Naive thymus-derived CD4-positive, alpha-beta T cell (primary cell): ENCODE measurements around the gene COL3A1. TPM values are rescaled to one million over a fixed set of nuclear protein-coding genes. Genes with fewer than 3 reads are reported as not detected.

Source experiments
- ATAC-seq: fragments of 150-1000 bp; cut with Tn5 transposase; 2 replicates; pipeline ENCODE4 v1.10.0; 2021; ENCODE audit warnings: mild to moderate bottlenecking, moderate library complexity
- CTCF ChIA-PET: fragments of 350-600 bp; sonication (Branson Sonifier 250); formaldehyde crosslinking; loops from one replicate; lab custom pipeline; 2021; ENCODE audit warnings: antibody characterized with exemption; lab: Charles Lee
- POLR2A ChIA-PET: fragments of 350-600 bp; sonication (Branson Sonifier 250); formaldehyde crosslinking; loops from one replicate; lab custom pipeline; 2021; ENCODE audit warnings: antibody characterized with exemption, inconsistent platforms; lab: Charles Lee
- DNase-seq, 9 donors: peaks; one replicate each; pipeline versions ENCODE4 v3.0.0 to v3.0.0-alpha.2; 2020 to 2022; ENCODE audit warnings: mixed read lengths in 1 of 9
- H3K27ac ChIP-seq: one replicate; pipeline ENCODE4 v1.7.0; 2013; ENCODE audit warnings: mild to moderate bottlenecking, low read depth, low read length, moderate library complexity
- H3K27me3 ChIP-seq, 2 donors: one replicate each; pipeline ENCODE4 v1.7.0; 2013; ENCODE audit warnings: low read length in 2 of 2, mild to moderate bottlenecking in 2 of 2, moderate library complexity in 2 of 2; ENCODE audit not compliant: control insufficient read depth in 2 of 2, insufficient read depth in 2 of 2
- H3K36me3 ChIP-seq, 3 experiments: 1 replicate in 2 of 3; 2 replicates in 1 of 3; pipeline ENCODE4 v1.7.0; 2013; ENCODE audit warnings: low read length in 3 of 3, mild to moderate bottlenecking in 3 of 3, moderate library complexity in 1 of 3; ENCODE audit not compliant: insufficient read depth in 3 of 3, control insufficient read depth in 2 of 3
- H3K4me1 ChIP-seq, 2 donors: one replicate each; pipeline ENCODE4 v1.7.0; 2013; ENCODE audit warnings: low read length in 2 of 2, mild to moderate bottlenecking in 2 of 2, moderate library complexity in 1 of 2; ENCODE audit not compliant: control insufficient read depth in 2 of 2, insufficient read depth in 2 of 2
- H3K4me3 ChIP-seq: 2 replicates; pipeline ENCODE4 v1.7.0; 2013; ENCODE audit warnings: mild to moderate bottlenecking, low read length
- H3K9me3 ChIP-seq, 3 experiments: 1 replicate in 2 of 3; 2 replicates in 1 of 3; pipeline ENCODE4 v1.7.0; 2013; ENCODE audit warnings: low read length in 3 of 3; ENCODE audit not compliant: control insufficient read depth in 2 of 3
- H3K27ac Mint-ChIP-seq, 9 donors: one replicate each; pipeline ENCODE4 v1.8.0; 2020 to 2022; ENCODE audit warnings: mixed read lengths in 9 of 9, mild to moderate bottlenecking in 8 of 9, moderate library complexity in 5 of 9, inconsistent platforms in 2 of 9
- H3K27me3 Mint-ChIP-seq, 5 donors: one replicate each; pipeline ENCODE4 v1.8.0; 2021 to 2022; ENCODE audit warnings: mixed read lengths in 5 of 5, mild to moderate bottlenecking in 1 of 5
- H3K36me3 Mint-ChIP-seq, 5 donors: one replicate each; pipeline ENCODE4 v1.8.0; 2020 to 2022; ENCODE audit warnings: mixed read lengths in 5 of 5, mild to moderate bottlenecking in 3 of 5, inconsistent platforms in 1 of 5
- H3K4me1 Mint-ChIP-seq, 7 donors: one replicate each; pipeline ENCODE4 v1.8.0; 2020 to 2022; ENCODE audit warnings: mixed read lengths in 7 of 7, mild to moderate bottlenecking in 3 of 7, inconsistent platforms in 1 of 7
- H3K4me3 Mint-ChIP-seq, 10 donors: one replicate each; pipeline ENCODE4 v1.8.0; 2020 to 2022; ENCODE audit warnings: mild to moderate bottlenecking in 10 of 10, mixed read lengths in 10 of 10, moderate library complexity in 6 of 10, inconsistent platforms in 2 of 10
- H3K9me3 Mint-ChIP-seq, 11 donors: one replicate each; pipeline ENCODE4 v1.8.0; 2020 to 2022; ENCODE audit warnings: mixed read lengths in 11 of 11, mild to moderate bottlenecking in 4 of 11, inconsistent platforms in 1 of 11, moderate library complexity in 1 of 11
- intact Hi-C, 2 donors: fragments of 100-400 bp; cut with micrococcal nuclease; formaldehyde crosslinking; loops; one replicate each; pipeline ENCODE4 v1.15.1; 2023
- polyA plus RNA-seq, 2 donors: library from polyadenylated mRNA; unstranded; fragments of 300-500 nt; fragmentation: Illumina TruSeq; gene quantifications; one replicate each; pipeline ENCODE4 v1.2.3, GENCODE V29; 2021
- total RNA-seq, 6 experiments: library from RNA in 5 of 6; stranded (reverse) in 5 of 6; gene quantifications; 1 replicate in 5 of 6; 2 replicates in 1 of 6; pipeline ENCODE4 v1.2.3 and lab custom pipeline; 2021 to 2026

COL3A1 gene
- total and polyA plus RNA-seq, 7 experiments from 2014 or later = 0.27 TPM; not detected in 6

GRCh38 chr2:188973641-188974040, 532 bp upstream of the COL3A1 start:
- Mint-ChIP-seq H3K9me3 (no peaks in the 10 kb centered on the region), H3K4me3 (no peak overlapping the region), H3K4me1 (peaks cover 0 to under 1% (median 0%) of the 10 kb centered on the region in 7 donors), H3K36me3 (no peaks in the 10 kb centered on the region), H3K27me3 (peaks cover 0 to 9% (median 4%) of the 10 kb centered on the region in 5 donors), H3K27ac (no peak overlapping the region)
- DNase-seq (no peak), ATAC-seq (no peak)
- intact Hi-C loops = no loop called here
- Histone ChIP-seq H3K27ac (no peak overlapping the region), H3K27me3 (no peaks in the 10 kb centered on the region), H3K4me3 (no peak overlapping the region), H3K4me1 (no peaks in the 10 kb centered on the region), H3K36me3 (no peaks in the 10 kb centered on the region), H3K9me3 (no peaks in the 10 kb centered on the region)
- ChIA-PET POLR2A (no interaction called here), CTCF (no interaction called here)

GRCh38 chr2:188975497-188976102, 1.4 kb downstream of the COL3A1 start:
- H3K27me3 ChIP-seq = no peaks in the 10 kb centered on the region
- H3K4me3 Mint-ChIP-seq = no peak overlapping the region
- H3K27ac ChIP-seq = no peak overlapping the region
- H3K4me3 ChIP-seq = no peak overlapping the region
- no peaks in the 10 kb centered on the region for H3K9me3 ChIP-seq
- no peaks in the 10 kb centered on the region for H3K4me1 ChIP-seq
- peaks cover 0 to 14% (median 4%) of the 10 kb centered on the region in 5 donors for H3K27me3 Mint-ChIP-seq
- intact Hi-C loops = no loop called here
- H3K9me3 Mint-ChIP-seq = no peaks in the 10 kb centered on the region
- H3K4me1 Mint-ChIP-seq = peaks cover 0 to 6% (median 0%) of the 10 kb centered on the region in 7 donors
- POLR2A ChIA-PET = no interaction called here
- CTCF ChIA-PET = no interaction called here
- H3K27ac Mint-ChIP-seq = no peak overlapping the region
- no peaks in the 10 kb centered on the region for H3K36me3 ChIP-seq
- ATAC-seq (no peak), DNase-seq (no peak)
- no peaks in the 10 kb centered on the region for H3K36me3 Mint-ChIP-seq

- H3K27me3 Mint-ChIP-seq = peaks cover 0 to 14% (median 4%) of the 10 kb centered on the region in 5 donors
- ChIA-PET CTCF (no interaction called here), POLR2A (no interaction called here)
- DNase-seq = no peak
- H3K27me3 ChIP-seq = no peaks in the 10 kb centered on the region
- intact Hi-C loops = no loop called here
- H3K36me3 Mint-ChIP-seq = no peaks in the 10 kb centered on the region
- H3K9me3 ChIP-seq = no peaks in the 10 kb centered on the region
- H3K4me1 Mint-ChIP-seq = peaks cover 0 to 6% (median 0%) of the 10 kb centered on the region in 7 donors
- H3K27ac Mint-ChIP-seq = no peak overlapping the region
- H3K36me3 ChIP-seq = no peaks in the 10 kb centered on the region
- ATAC-seq = no peak
- no peak overlapping the region for H3K4me3 ChIP-seq
- no peak overlapping the region for H3K27ac ChIP-seq
- no peaks in the 10 kb centered on the region for H3K9me3 Mint-ChIP-seq
- no peak overlapping the region for H3K4me3 Mint-ChIP-seq
- no peaks in the 10 kb centered on the region for H3K4me1 ChIP-seq
Measured at GRCh38 chr2:188976545-188977268, 2.5 kb downstream of the COL3A1 start.

- peaks cover 0 to 14% (median 4%) of the 10 kb centered on the region in 5 donors for H3K27me3 Mint-ChIP-seq
- DNase-seq (no peak), ATAC-seq (no peak)
- Histone ChIP-seq H3K4me3 (no peak overlapping the region), H3K27ac (no peak overlapping the region), H3K36me3 (no peaks in the 10 kb centered on the region), H3K27me3 (no peaks in the 10 kb centered on the region), H3K4me1 (no peaks in the 10 kb centered on the region), H3K9me3 (no peaks in the 10 kb centered on the region)
- ChIA-PET POLR2A (no interaction called here), CTCF (interaction anchor here (0.8 kb wide), 1 partner anchor 998 kb away, joined by 5 read pairs; no protein-coding TSS in a partner anchor)
- H3K36me3 Mint-ChIP-seq = no peaks in the 10 kb centered on the region
- no peak overlapping the region for H3K4me3 Mint-ChIP-seq
- H3K9me3 Mint-ChIP-seq = no peaks in the 10 kb centered on the region
- intact Hi-C loops = no loop called here
- peaks cover 0 to 6% (median 0%) of the 10 kb centered on the region in 7 donors for H3K4me1 Mint-ChIP-seq
- no peak overlapping the region for H3K27ac Mint-ChIP-seq
Measured at GRCh38 chr2:188977317-188977716, 3.1 kb downstream of the COL3A1 start.

- ATAC-seq (no peak), DNase-seq (no peak)
- Mint-ChIP-seq H3K27ac (no peak overlapping the region), H3K4me3 (no peak overlapping the region), H3K9me3 (no peaks in the 10 kb centered on the region), H3K4me1 (peaks cover 0 to 6% (median 0%) of the 10 kb centered on the region in 7 donors), H3K27me3 (peaks cover 0 to 14% (median 4%) of the 10 kb centered on the region in 5 donors), H3K36me3 (no peaks in the 10 kb centered on the region)
- no peaks in the 10 kb centered on the region for H3K4me1 ChIP-seq
- H3K27me3 ChIP-seq = no peaks in the 10 kb centered on the region
- H3K4me3 ChIP-seq = no peak overlapping the region
- intact Hi-C loops = no loop called here
- H3K9me3 ChIP-seq = no peaks in the 10 kb centered on the region
- H3K36me3 ChIP-seq = no peaks in the 10 kb centered on the region
- ChIA-PET POLR2A (no interaction called here), CTCF (interaction anchor here (0.5 kb wide), 1 partner anchor 160 kb away, joined by 4 read pairs; no protein-coding TSS in a partner anchor)
- H3K27ac ChIP-seq = no peak overlapping the region
Measured at GRCh38 chr2:188978291-188979081, 4.3 kb downstream of the COL3A1 start.

GRCh38 chr2:188979187-188980114, 5.3 kb downstream of the COL3A1 start:
- Histone ChIP-seq H3K27me3 (no peaks in the 10 kb centered on the region), H3K4me1 (no peaks in the 10 kb centered on the region), H3K36me3 (no peaks in the 10 kb centered on the region), H3K4me3 (no peak overlapping the region), H3K9me3 (no peaks in the 10 kb centered on the region), H3K27ac (no peak overlapping the region)
- ChIA-PET POLR2A (no interaction called here), CTCF (no interaction called here)
- H3K36me3 Mint-ChIP-seq = no peaks in the 10 kb centered on the region
- no peak overlapping the region for H3K27ac Mint-ChIP-seq
- ATAC-seq (no peak), DNase-seq (no peak)
- intact Hi-C loops = no loop called here
- H3K27me3 Mint-ChIP-seq = peaks cover 0 to 14% (median 4%) of the 10 kb centered on the region in 5 donors
- no peak overlapping the region for H3K4me3 Mint-ChIP-seq
- H3K9me3 Mint-ChIP-seq = no peaks in the 10 kb centered on the region
- peaks cover 0 to 6% (median 0%) of the 10 kb centered on the region in 7 donors for H3K4me1 Mint-ChIP-seq
